OCI-LY1 (cell line): Measurements from ENCODE around the gene NOC3L.

ENCODE experiments used
- H2AFZ ChIP-seq: fragments of 200-600 bp; sonication (generic), shearing (Covaris generic); 2 replicates; pipeline ENCODE4 v1.6.0; 2014; ENCODE audit warnings: antibody characterized with exemption, mild to moderate bottlenecking, low read length
- H3F3A ChIP-seq: fragments of 200-600 bp; sonication (generic), shearing (Covaris generic); 2 replicates; pipeline ENCODE4 v1.6.0; 2014; ENCODE audit warnings: mild to moderate bottlenecking, antibody characterized with exemption, low read length, moderate library complexity; ENCODE audit not compliant: insufficient read depth
- H3K27ac ChIP-seq: fragments of 200-600 bp; sonication (generic); 2 replicates; pipeline ENCODE4 v1.5.1; 2014; ENCODE audit warnings: low read length, mixed run types, mild to moderate bottlenecking, low read depth; ENCODE audit not compliant: poor library complexity, severe bottlenecking
- H3K27me3 ChIP-seq: fragments of 200-600 bp; sonication (generic); 2 replicates; pipeline ENCODE4 v1.6.0; 2014; ENCODE audit warnings: antibody characterized with exemption, mild to moderate bottlenecking, low read length, moderate library complexity; ENCODE audit not compliant: insufficient read depth
- H3K36me3 ChIP-seq: fragments of 200-600 bp; sonication (generic); 2 replicates; pipeline ENCODE4 v1.6.1; 2014; ENCODE audit warnings: mild to moderate bottlenecking, antibody characterized with exemption, low read length, moderate library complexity, mixed read lengths; ENCODE audit not compliant: insufficient read depth
- H3K4me1 ChIP-seq: fragments of 200-600 bp; sonication (generic); 2 replicates; pipeline ENCODE4 v1.5.1; 2014; ENCODE audit warnings: mild to moderate bottlenecking, low read length, moderate library complexity; ENCODE audit not compliant: insufficient read depth, severe bottlenecking
- H3K4me2 ChIP-seq: fragments of 200-600 bp; sonication (generic), shearing (Covaris generic); 2 replicates; pipeline ENCODE4 v1.6.1; 2014; ENCODE audit warnings: low read length
- H3K4me3 ChIP-seq: fragments of 200-600 bp; sonication (generic); 2 replicates; pipeline ENCODE4 v1.5.1; 2014; ENCODE audit warnings: low read length, low read depth, mild to moderate bottlenecking, mixed read lengths; ENCODE audit not compliant: poor library complexity, severe bottlenecking
- H3K79me2 ChIP-seq: fragments of 200-600 bp; shearing (Covaris generic); 2 replicates; pipeline ENCODE4 v1.6.1; 2016; ENCODE audit warnings: mixed run types, low read length, mixed read lengths; ENCODE audit not compliant: insufficient read depth
- H3K9ac ChIP-seq: fragments of 200-600 bp; sonication (generic), shearing (Covaris generic); 2 replicates; pipeline ENCODE4 v1.6.1; 2014; ENCODE audit warnings: mild to moderate bottlenecking, low read length, mixed read lengths
- H3K9me2 ChIP-seq: fragments of 200-600 bp; sonication (generic), shearing (Covaris generic); 2 replicates; pipeline ENCODE4 v1.6.1; 2014; ENCODE audit warnings: low read depth, mild to moderate bottlenecking, low read length, mixed read lengths
- H3K9me3 ChIP-seq: fragments of 200-600 bp; shearing (Covaris generic); 2 replicates; pipeline ENCODE4 v1.6.1; 2014; ENCODE audit warnings: low read length, mixed read lengths
- H4K20me1 ChIP-seq: fragments of 200-600 bp; sonication (generic), shearing (Covaris generic); 2 replicates; pipeline ENCODE4 v1.6.0; 2016; ENCODE audit warnings: mild to moderate bottlenecking, low read length; ENCODE audit not compliant: insufficient read depth
- CTCF ChIP-seq: fragments of 200-600 bp; sonication (generic), shearing (Covaris generic); IDR thresholded peaks from 2 replicates; pipeline ENCODE4 v1.5.1; 2017; ENCODE audit warnings: mild to moderate bottlenecking, antibody characterized with exemption, low read length, moderate library complexity, mixed read lengths
- EZH2 ChIP-seq: fragments of 200-600 bp; sonication (generic), shearing (Covaris generic); IDR thresholded peaks from 2 replicates; pipeline ENCODE4 v1.8.0; 2017; ENCODE audit warnings: borderline replicate concordance, mixed run types, mild to moderate bottlenecking, antibody characterized with exemption, low read length, moderate library complexity, mixed read lengths

NOC3L gene

GRCh38 chr10:94370501-94370900 lies 7.8 kb upstream of the NOC3L start:
- Histone ChIP-seq H3K27ac (no peak overlapping the region), H3F3A (no peaks in the 10 kb centered on the region), H2AFZ (no peak overlapping the region), H3K9ac (no peak overlapping the region), H4K20me1 (no peaks in the 10 kb centered on the region), H3K79me2 (no peaks in the 10 kb centered on the region), H3K9me3 (no peaks in the 10 kb centered on the region), H3K4me3 (no peak overlapping the region), H3K27me3 (no peaks in the 10 kb centered on the region), H3K4me2 (no peak overlapping the region), H3K36me3 (no peaks in the 10 kb centered on the region), H3K4me1 (no peaks in the 10 kb centered on the region), H3K9me2 (no peaks in the 10 kb centered on the region)
- TF ChIP-seq EZH2 (no peak), CTCF (no peak)

GRCh38 chr10:94366382-94366781 lies 3.6 kb upstream of the NOC3L start:
- Histone ChIP-seq H3K36me3 (no peaks in the 10 kb centered on the region; the same call in 1 of the 2 replicates), H3K27ac (no peak overlapping the region), H3F3A (no peaks in the 10 kb centered on the region), H3K9ac (no peak overlapping the region), H4K20me1 (no peaks in the 10 kb centered on the region), H3K27me3 (no peaks in the 10 kb centered on the region), H3K4me2 (no peak overlapping the region), H3K4me1 (peaks cover 10% of the 10 kb centered on the region), H3K4me3 (no peak overlapping the region), H2AFZ (no peak overlapping the region), H3K79me2 (peaks cover 11% of the 10 kb centered on the region), H3K9me2 (no peaks in the 10 kb centered on the region), H3K9me3 (no peaks in the 10 kb centered on the region)
- TF ChIP-seq CTCF (no peak), EZH2 (no peak)

DNA sequence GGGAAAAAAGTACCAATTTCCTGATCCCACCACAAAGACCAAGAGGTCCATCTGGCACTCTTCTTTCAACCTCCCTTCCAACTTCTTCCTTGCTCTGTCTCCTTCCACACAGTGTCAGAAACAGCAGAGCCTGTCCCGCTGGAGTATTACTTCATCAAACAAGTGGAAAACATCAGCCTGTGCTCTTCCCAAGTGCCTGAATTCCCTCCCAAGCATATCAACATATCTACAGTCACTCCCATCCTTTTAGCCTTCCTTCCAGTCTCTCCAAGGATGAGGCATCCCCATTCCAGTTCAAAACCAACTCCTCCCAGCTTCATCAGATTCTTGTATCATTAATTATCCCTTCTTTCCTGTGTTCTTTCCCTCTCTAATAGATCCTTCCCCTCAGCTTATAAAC lies 1.7 kb upstream of the NOC3L start:
- Histone ChIP-seq H3K9ac (no peak overlapping the region), H3K36me3 (no peaks in the 10 kb centered on the region; the same call in none of the 2 replicates), H3K27ac (no peak overlapping the region), H3K9me2 (no peaks in the 10 kb centered on the region), H3K4me2 (no peak overlapping the region), H3K9me3 (no peaks in the 10 kb centered on the region), H3K4me1 (peaks cover 15% of the 10 kb centered on the region), H3K4me3 (no peak overlapping the region), H3K79me2 (peaks cover 13% of the 10 kb centered on the region), H2AFZ (no peak overlapping the region), H4K20me1 (no peaks in the 10 kb centered on the region), H3F3A (no peaks in the 10 kb centered on the region), H3K27me3 (no peaks in the 10 kb centered on the region)
- TF ChIP-seq EZH2 (no peak), CTCF (no peak)
